Activated CD4-positive, alpha-beta T cell treated with anti-CD3 and anti-CD28 coated beads for 36 hours (primary cell): ENCODE data around the gene FAM117B. TPM values are rescaled to one million over a fixed set of nuclear protein-coding genes. Genes with fewer than 3 reads are reported as not detected.
A peak's percentile ranks its signal among the peaks of the same experiment; 100 is the strongest.

Experiments used
- ATAC-seq: fragments of 200-7000 bp; cut with Tn5 transposase; one replicate; pipeline ENCODE4 v1.10.0; 2021; ENCODE audit warnings: mild to moderate bottlenecking, moderate library complexity
- CTCF ChIA-PET: fragments of 350-600 bp; sonication (Branson Sonifier 250); formaldehyde crosslinking; loops from one replicate; lab custom pipeline; 2021; ENCODE audit warnings: antibody characterized with exemption; lab: Charles Lee
- POLR2A ChIA-PET: fragments of 350-600 bp; sonication (Branson Sonifier 250); formaldehyde crosslinking; loops from one replicate; lab custom pipeline; 2021; ENCODE audit warnings: antibody characterized with exemption, inconsistent platforms; lab: Charles Lee
- DNase-seq: peaks from one replicate; pipeline ENCODE4 v3.0.0-alpha.2; 2020
- H3K27ac Mint-ChIP-seq: one replicate; pipeline ENCODE4 v1.8.0; 2021; ENCODE audit warnings: mixed read lengths
- H3K27me3 Mint-ChIP-seq: one replicate; pipeline ENCODE4 v1.8.0; 2021; ENCODE audit warnings: mixed read lengths
- H3K36me3 Mint-ChIP-seq: one replicate; pipeline ENCODE4 v1.8.0; 2021; ENCODE audit warnings: low read depth, mixed read lengths
- H3K4me1 Mint-ChIP-seq: one replicate; pipeline ENCODE4 v1.8.0; 2021; ENCODE audit warnings: mixed read lengths
- H3K4me3 Mint-ChIP-seq: one replicate; pipeline ENCODE4 v1.8.0; 2021; ENCODE audit warnings: mild to moderate bottlenecking, moderate library complexity, mixed read lengths
- H3K9me3 Mint-ChIP-seq: one replicate; pipeline ENCODE4 v1.8.0; 2021; ENCODE audit warnings: low read depth, mixed read lengths
- intact Hi-C, 2 experiments: fragments of 100-400 bp; cut with DNase I in 1 of 2; cut with micrococcal nuclease in 1 of 2; formaldehyde crosslinking; loops; one replicate each; pipeline versions ENCODE4 v1.14.2 to v1.15.1; 2022 to 2024; cut with DNase I, micrococcal nuclease
- total RNA-seq, 2 experiments: library from RNA; stranded (reverse); gene quantifications; one replicate each; pipeline ENCODE4 v1.2.3, GENCODE V29; 2021

Gene FAM117B
- total RNA-seq, 2 experiments from 2014 or later = 15.3 to 16.6 TPM

GRCh38 chr2:202638721-202639120 is 4.0 kb downstream of the FAM117B start:
- ATAC-seq = peak; percentile 5
- peaks cover 16% of the 10 kb centered on the region for H3K36me3 Mint-ChIP-seq
- CTCF ChIA-PET = interaction anchor here (0.8 to 1.6 kb wide), 3 partner anchors 9 to 61 kb away, joined by 3 to 5 read pairs (median 3); no protein-coding TSS in a partner anchor
- H3K4me3 Mint-ChIP-seq = peak overlapping the region; percentile 83
- H3K27ac Mint-ChIP-seq = peak overlapping the region; percentile 98
- peaks cover 50% of the 10 kb centered on the region for H3K4me1 Mint-ChIP-seq
- intact Hi-C loops = loop anchor here (1.0 to 10.0 kb wide), 11 partner anchors 16 to 1456 kb away; partner anchors contain the start of genes CASP10 (in 1 of the 2) and ICA1L (in 1 of the 2)
- H3K9me3 Mint-ChIP-seq = no peaks in the 10 kb centered on the region
- DNase-seq = no peak
- no peaks in the 10 kb centered on the region for H3K27me3 Mint-ChIP-seq
- POLR2A ChIA-PET = interaction anchor here (0.7 to 2.3 kb wide), 4 partner anchors 17 to 251 kb away, joined by 3 to 11 read pairs (median 6); no protein-coding TSS in a partner anchor

DNA sequence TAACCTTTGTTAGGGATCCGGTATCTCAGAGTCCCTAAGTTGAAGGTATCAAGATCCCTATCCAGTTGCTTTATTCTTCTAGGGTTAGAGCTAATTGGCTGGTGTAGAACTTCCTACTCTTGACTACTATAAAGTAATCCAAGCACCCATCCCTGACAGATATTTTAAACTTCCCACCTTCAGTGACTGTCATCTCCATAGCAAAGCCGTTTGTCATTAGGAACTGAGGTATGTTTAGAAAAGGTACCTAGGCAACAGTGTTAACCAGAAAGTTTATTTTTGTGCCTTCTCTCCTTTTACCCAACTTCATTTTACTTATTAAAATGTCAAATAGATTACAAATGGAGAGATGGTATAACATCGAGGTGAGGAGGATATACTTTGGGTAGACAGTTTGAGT is 4.5 kb downstream of the FAM117B start:
- Mint-ChIP-seq H3K36me3 (peaks cover 16% of the 10 kb centered on the region), H3K4me1 (peaks cover 48% of the 10 kb centered on the region), H3K27ac (peak overlapping the region; percentile 98), H3K27me3 (no peaks in the 10 kb centered on the region), H3K9me3 (no peaks in the 10 kb centered on the region), H3K4me3 (peak overlapping the region; percentile 83)
- no peak for ATAC-seq
- no peak for DNase-seq
- ChIA-PET POLR2A (interaction anchor here (0.6 to 2.3 kb wide), 3 partner anchors 13 to 251 kb away, joined by 3 to 11 read pairs (median 3); no protein-coding TSS in a partner anchor), CTCF (interaction anchor here (0.8 to 1.6 kb wide), 3 partner anchors 8 to 61 kb away, joined by 3 to 5 read pairs (median 3); no protein-coding TSS in a partner anchor)
- intact Hi-C loops = loop anchor here (1.0 to 10.0 kb wide), 10 partner anchors 16 to 1457 kb away; partner anchors contain the start of genes CASP10 (in 1 of the 2) and ICA1L (in 1 of the 2)

- POLR2A ChIA-PET = interaction anchor here (1.0 to 1.9 kb wide), 2 partner anchors 8 to 58 kb away, joined by 3 to 9 read pairs; partner anchors contain the start of gene FAM117B
- no peaks in the 10 kb centered on the region for H3K9me3 Mint-ChIP-seq
- H3K27ac Mint-ChIP-seq = no peak overlapping the region
- DNase-seq (no peak), ATAC-seq (peak; percentile 17)
- intact Hi-C loops = loop anchor here (2.0 to 5.0 kb wide), 2 partner anchors 24 to 120 kb away; no protein-coding TSS in a partner anchor
- peaks cover 11% of the 10 kb centered on the region for H3K36me3 Mint-ChIP-seq
- H3K27me3 Mint-ChIP-seq = no peaks in the 10 kb centered on the region
- CTCF ChIA-PET = interaction anchor here (1.3 kb wide), 1 partner anchor 54 kb away, joined by 3 read pairs; no protein-coding TSS in a partner anchor
- peaks cover 63% of the 10 kb centered on the region for H3K4me1 Mint-ChIP-seq
- H3K4me3 Mint-ChIP-seq = no peak overlapping the region
Observed at GRCh38 chr2:202642567-202642966, 7.8 kb downstream of the FAM117B start.

DNA sequence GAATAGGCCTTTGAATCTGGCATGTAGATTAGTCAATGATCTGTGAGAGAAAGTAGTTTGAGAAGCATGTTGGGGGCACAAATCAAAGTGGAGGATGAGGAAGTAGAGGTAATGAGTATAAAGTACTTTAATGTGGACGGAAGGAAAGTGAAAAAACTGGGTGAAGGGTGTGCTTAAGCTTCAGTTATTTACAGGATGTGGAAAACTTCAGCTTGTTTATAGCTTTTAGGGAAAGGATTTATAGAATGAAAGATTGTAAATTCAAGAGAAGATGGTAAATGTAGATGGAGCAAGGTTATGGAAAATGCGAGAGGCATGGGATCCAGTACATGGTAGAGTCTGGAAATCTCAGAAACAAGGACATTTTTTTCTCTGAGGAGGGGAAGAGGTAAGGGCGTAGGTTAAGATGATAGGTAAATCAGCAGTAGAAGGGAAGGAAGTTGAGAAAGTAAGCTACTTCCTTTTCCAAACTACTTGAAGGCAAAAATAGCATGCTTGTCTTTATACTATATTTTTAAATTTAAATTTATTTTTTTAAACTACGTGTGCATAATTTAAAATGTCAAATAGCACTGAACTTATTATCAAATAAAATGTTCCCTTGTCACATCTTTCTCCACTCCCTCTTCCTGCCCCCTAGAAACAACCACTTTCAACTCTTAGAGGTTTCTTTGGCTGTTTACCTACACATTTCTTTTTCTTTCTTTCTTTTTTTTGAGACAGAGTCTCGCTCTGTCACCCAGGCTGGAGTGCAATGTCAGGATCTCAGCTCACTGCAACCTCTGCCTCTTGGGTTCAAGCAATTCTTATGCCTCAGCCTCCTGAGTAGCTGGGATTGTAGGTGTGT is 8.5 kb downstream of the FAM117B start:
- H3K4me1 Mint-ChIP-seq = peaks cover 64% of the 10 kb centered on the region
- H3K36me3 Mint-ChIP-seq = peaks cover 6% of the 10 kb centered on the region
- ATAC-seq (peak; percentile 33), DNase-seq (no peak)
- ChIA-PET CTCF (interaction anchor here (1.3 to 1.6 kb wide), 2 partner anchors 27 to 55 kb away, joined by 3 to 4 read pairs; no protein-coding TSS in a partner anchor), POLR2A (interaction anchor here (1.0 to 1.9 kb wide), 2 partner anchors 9 to 57 kb away, joined by 3 to 9 read pairs; partner anchors contain the start of gene FAM117B)
- no peaks in the 10 kb centered on the region for H3K9me3 Mint-ChIP-seq
- peak overlapping the region; percentile 91 for H3K27ac Mint-ChIP-seq
- intact Hi-C loops = loop anchor here (2.0 to 5.0 kb wide), 2 partner anchors 24 to 119 kb away; no protein-coding TSS in a partner anchor
- H3K27me3 Mint-ChIP-seq = no peaks in the 10 kb centered on the region
- H3K4me3 Mint-ChIP-seq = peak overlapping the region; percentile 53

GRCh38 chr2:202652119-202652518 is 17.4 kb downstream of the FAM117B start:
- H3K36me3 Mint-ChIP-seq = peaks cover 2% of the 10 kb centered on the region
- ChIA-PET POLR2A (interaction anchor here (0.6 kb wide), 1 partner anchor 13 kb away, joined by 3 read pairs; no protein-coding TSS in a partner anchor), CTCF (no interaction called here)
- peaks cover 75% of the 10 kb centered on the region for H3K4me1 Mint-ChIP-seq
- H3K27ac Mint-ChIP-seq = peak overlapping the region; percentile 40
- ATAC-seq (no peak), DNase-seq (no peak)
- no peaks in the 10 kb centered on the region for H3K27me3 Mint-ChIP-seq
- H3K4me3 Mint-ChIP-seq = no peak overlapping the region
- no peaks in the 10 kb centered on the region for H3K9me3 Mint-ChIP-seq
- intact Hi-C loops = no loop called here

DNA sequence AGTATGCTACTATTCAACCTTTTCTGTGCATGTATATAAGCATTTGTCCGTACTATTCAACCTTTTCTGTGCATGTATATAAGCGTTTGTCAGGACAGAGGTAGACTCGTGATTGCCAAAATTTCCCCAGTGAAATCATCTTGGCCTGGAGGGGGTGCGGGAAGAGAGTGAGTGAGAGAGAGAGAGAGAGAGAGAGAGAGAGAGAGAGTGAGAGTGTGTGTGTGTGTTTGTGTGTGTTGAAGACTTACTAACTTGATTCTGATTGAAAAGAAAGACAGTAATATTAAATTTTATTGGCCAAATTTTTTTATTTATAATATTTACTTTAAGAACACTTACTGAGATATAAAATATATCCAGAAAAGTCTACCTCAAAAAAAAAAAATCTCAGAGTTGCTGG is 19.1 kb downstream of the FAM117B start:
- no peaks in the 10 kb centered on the region for H3K9me3 Mint-ChIP-seq
- no peak for DNase-seq
- POLR2A ChIA-PET = no interaction called here
- H3K27ac Mint-ChIP-seq = peak overlapping the region; percentile 40
- H3K36me3 Mint-ChIP-seq = peaks cover 2% of the 10 kb centered on the region
- no peaks in the 10 kb centered on the region for H3K27me3 Mint-ChIP-seq
- H3K4me1 Mint-ChIP-seq = peaks cover 82% of the 10 kb centered on the region
- CTCF ChIA-PET = interaction anchor here (0.7 kb wide), 1 partner anchor 16 kb away, joined by 3 read pairs; no protein-coding TSS in a partner anchor
- ATAC-seq = no peak
- no peak overlapping the region for H3K4me3 Mint-ChIP-seq
- intact Hi-C loops = loop anchor here in 1 of 2 experiments (2.0 kb wide), 1 partner anchor 15 kb away; no protein-coding TSS in a partner anchor

DNA sequence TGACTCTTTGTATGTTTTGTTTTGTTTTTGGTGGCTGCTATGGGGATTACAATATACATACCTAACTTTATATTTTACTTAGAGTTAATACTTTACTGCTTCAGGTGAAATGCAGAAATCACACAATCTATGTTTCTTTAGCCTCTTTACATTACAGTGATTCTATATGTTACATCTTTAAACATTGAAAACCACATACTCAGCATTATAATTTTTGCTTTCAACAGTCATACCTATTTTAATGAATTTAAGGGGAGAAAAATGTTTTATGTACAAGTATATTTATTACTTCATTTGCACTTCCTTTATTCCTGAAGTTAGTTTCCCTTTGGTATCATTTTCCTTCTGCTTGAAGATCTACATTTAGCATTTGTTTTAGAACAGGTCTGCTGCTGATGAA is 23.1 kb downstream of the FAM117B start:
- no peak for ATAC-seq
- H3K4me1 Mint-ChIP-seq = peaks cover 84% of the 10 kb centered on the region

DNA sequence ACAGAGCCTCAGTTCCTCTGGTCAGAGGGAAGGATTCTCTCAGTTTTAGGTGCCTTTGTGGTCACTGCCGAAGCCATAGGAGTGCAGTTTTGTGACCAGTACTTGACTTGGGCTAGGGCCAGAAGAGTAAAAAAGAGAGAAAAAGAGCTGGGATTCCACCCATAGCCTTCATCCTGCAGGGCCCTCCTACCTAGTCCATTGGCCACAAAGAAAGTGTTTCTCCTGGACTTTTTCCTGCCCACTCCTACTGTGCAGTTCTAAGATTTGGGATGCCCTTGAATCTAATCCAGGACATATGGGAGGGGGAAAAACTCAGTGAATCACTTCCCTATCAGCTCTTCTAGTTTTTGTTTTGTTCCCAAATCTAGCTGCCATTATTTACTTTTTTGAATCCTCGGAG is 26.0 kb downstream of the FAM117B start:
- Mint-ChIP-seq H3K4me3 (no peak overlapping the region), H3K4me1 (peaks cover 84% of the 10 kb centered on the region), H3K36me3 (peaks cover 13% of the 10 kb centered on the region), H3K27ac (peak overlapping the region; percentile 38), H3K27me3 (no peaks in the 10 kb centered on the region), H3K9me3 (peaks cover 2% of the 10 kb centered on the region)
- DNase-seq = no peak
- ChIA-PET CTCF (interaction anchor here (0.5 to 1.2 kb wide), 3 partner anchors 12 to 1353 kb away, joined by 3 to 4 read pairs (median 3); no protein-coding TSS in a partner anchor), POLR2A (no interaction called here)
- intact Hi-C loops = no loop called here
- ATAC-seq = no peak

More for the DNA sequence above, 23.1 kb downstream of the FAM117B start:
- peak overlapping the region; percentile 48 for H3K27ac Mint-ChIP-seq
- H3K4me3 Mint-ChIP-seq = no peak overlapping the region
- ChIA-PET CTCF (no interaction called here), POLR2A (no interaction called here)
- intact Hi-C loops = loop anchor here in 1 of 2 experiments (2.0 kb wide), 1 partner anchor 13 kb away; no protein-coding TSS in a partner anchor
- no peak for DNase-seq
- H3K9me3 Mint-ChIP-seq = peaks cover 2% of the 10 kb centered on the region
- peaks cover 13% of the 10 kb centered on the region for H3K36me3 Mint-ChIP-seq
- no peaks in the 10 kb centered on the region for H3K27me3 Mint-ChIP-seq

DNA sequence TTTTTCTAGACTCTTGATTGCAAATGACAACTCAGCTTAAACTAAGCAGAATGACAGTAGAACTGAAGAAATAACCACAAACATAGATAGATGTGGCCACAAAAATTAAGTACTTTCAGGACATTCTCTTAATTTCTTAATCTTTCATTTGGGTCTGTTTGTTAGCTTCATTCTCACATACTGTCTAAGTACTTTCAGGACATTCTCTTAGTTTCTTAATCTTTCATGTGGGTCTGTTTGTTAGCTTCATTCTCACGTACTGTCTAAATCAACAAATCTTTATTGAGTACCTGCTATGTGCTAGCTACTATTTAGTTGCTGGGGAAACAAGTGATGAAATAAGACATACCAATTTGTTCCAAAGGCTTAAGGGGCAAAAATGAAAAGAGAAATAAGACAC is 35.1 kb downstream of the FAM117B start:
- DNase-seq (no peak), ATAC-seq (peak; percentile 66)
- ChIA-PET CTCF (interaction anchor here (0.6 to 1.4 kb wide), 8 partner anchors 11 to 242 kb away, joined by 3 to 6 read pairs (median 4); partner anchors contain the start of gene WDR12), POLR2A (interaction anchor here (0.6 to 2.1 kb wide), 5 partner anchors 23 to 370 kb away, joined by 3 to 19 read pairs (median 9); no protein-coding TSS in a partner anchor)
- Mint-ChIP-seq H3K4me3 (peak overlapping the region; percentile 64), H3K27ac (peak overlapping the region; percentile 89), H3K9me3 (no peaks in the 10 kb centered on the region), H3K36me3 (peaks cover 13% of the 10 kb centered on the region), H3K4me1 (peaks cover 86% of the 10 kb centered on the region), H3K27me3 (no peaks in the 10 kb centered on the region)
- intact Hi-C loops = loop anchor here (2.0 to 5.0 kb wide), 3 partner anchors 13 to 37 kb away; no protein-coding TSS in a partner anchor

DNA sequence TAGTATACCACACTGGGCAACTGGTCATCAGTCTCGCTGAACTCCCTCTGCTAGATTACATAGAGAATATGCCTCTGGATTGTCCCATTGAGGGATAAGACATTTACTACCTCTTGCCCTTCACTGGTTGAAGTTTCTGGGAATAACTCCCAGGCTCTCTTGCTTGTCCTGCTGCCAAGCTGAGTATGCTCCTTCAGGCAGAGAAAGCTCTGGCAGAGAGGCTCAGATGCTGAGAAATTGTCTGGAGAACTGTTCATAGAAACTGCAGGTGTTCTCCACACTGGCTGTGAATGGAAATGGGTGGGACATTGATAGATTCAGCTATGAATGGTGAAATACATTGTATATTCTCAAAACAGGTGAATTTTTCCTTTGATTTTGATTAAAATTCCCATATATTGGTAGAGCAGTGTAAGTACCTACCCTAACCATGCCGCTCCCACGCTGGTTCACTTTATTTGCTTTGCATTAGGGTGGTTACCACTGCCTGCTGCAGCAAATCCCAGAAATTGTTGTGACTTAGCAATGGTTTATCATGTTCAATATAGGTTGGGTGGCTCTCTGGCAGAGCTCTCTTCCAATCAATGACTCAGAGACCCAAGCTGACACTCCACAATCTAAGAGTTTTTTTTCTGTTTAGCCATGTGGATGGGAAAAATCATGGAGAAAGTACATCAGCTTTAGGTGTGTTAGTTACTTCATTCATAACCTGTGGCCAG is 36.7 kb downstream of the FAM117B start:
- POLR2A ChIA-PET = interaction anchor here (2.1 kb wide), 1 partner anchor 29 kb away, joined by 19 read pairs; no protein-coding TSS in a partner anchor
- H3K4me1 Mint-ChIP-seq = peaks cover 78% of the 10 kb centered on the region
- intact Hi-C loops = loop anchor here (2.0 kb wide), 2 partner anchors 15 to 35 kb away; no protein-coding TSS in a partner anchor
- no peaks in the 10 kb centered on the region for H3K9me3 Mint-ChIP-seq
- no peaks in the 10 kb centered on the region for H3K27me3 Mint-ChIP-seq
- no peak overlapping the region for H3K27ac Mint-ChIP-seq
- ATAC-seq (no peak), DNase-seq (no peak)
- H3K36me3 Mint-ChIP-seq = peaks cover 16% of the 10 kb centered on the region
- H3K4me3 Mint-ChIP-seq = no peak overlapping the region
- CTCF ChIA-PET = interaction anchor here (1.6 kb wide), 1 partner anchor 9 kb away, joined by 4 read pairs; no protein-coding TSS in a partner anchor
